ENCODE measurements around the gene RFX1.

RFX1 gene

DNA sequence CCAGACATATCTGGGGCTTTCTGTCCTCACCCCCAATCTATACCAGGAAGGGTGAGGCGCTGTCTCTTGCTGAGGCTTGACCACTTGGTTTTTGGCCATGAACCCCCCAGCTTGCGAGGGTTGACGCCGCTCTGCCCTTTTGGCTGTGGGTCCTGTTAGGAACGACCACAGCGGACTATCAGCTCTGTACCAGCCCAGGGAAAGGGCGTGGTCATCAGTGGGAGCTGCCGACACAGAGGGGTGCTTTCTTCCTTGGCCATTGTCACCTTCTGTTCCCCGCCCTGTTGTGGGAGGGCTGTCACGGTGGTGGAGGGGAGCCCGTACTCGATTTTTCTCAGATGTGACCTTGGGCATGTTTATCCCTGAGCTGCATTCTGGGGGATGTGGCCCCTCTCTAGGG, 48.1 kb downstream of the RFX1 start:
- ChIA-PET CTCF (no interaction called here), POLR2A (no interaction called here)

DNA sequence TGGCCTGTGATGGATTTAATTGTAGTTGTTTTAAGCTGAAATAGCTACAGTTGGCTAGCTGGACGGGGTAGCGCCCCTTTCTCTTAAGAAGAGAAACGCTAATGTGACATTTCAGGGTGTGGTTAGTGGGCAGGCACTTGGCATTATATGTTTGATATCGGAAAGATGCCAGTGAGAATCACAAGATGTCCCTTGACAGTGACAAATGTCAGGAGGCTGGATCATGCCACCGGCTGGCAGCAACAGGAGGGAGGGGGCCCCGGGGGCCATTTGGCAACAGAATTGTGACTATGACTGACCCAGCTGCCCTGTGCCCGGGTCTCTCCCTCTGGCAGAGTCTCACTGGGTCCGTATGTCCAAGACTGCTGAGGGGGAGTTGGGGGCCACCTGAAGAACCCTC, 49.1 kb downstream of the RFX1 start:
- ChIA-PET POLR2A (interaction anchor here (0.6 to 1.3 kb wide), 3 partner anchors 23 to 694 kb away, joined by 3 read pairs; no protein-coding TSS in a partner anchor), CTCF (interaction anchor here (0.6 to 0.7 kb wide), 2 partner anchors 85 to 359 kb away, joined by 4 read pairs; no protein-coding TSS in a partner anchor)
- Histone ChIP-seq H3K4me3 (ENCODE audit: low read depth, low read length) (no peak overlapping the region), H3K4me1 (ENCODE audit: control insufficient read depth, insufficient read depth, low read length) (no peaks in the 10 kb centered on the region), H3K36me3 (ENCODE audit: control insufficient read depth in 2 of 2, insufficient read depth in 1 of 2, low read length in 2 of 2) (peaks cover 10 to 66% of the 10 kb centered on the region in 2 experiments), H3K9me3 (ENCODE audit: control insufficient read depth, insufficient read depth, low read depth, low read length) (no peaks in the 10 kb centered on the region), H3K27ac (ENCODE audit: extremely low read depth, low read depth, low read length) (no peak overlapping the region)
- TF ChIP-seq SCRT2 (tag by site-specific recombination; IDR thresholded peaks at IDR 0.05) (0 out of 2 replicates have a peak, but pooled peaks have one; percentile 11), BCL11A (tag by site-specific recombination; IDR thresholded peaks at IDR 0.05; ENCODE audit: low read depth) (no peak)

More for the DNA sequence above, 48.1 kb downstream of the RFX1 start:
- H3K27ac ChIP-seq (ENCODE audit: extremely low read depth, low read depth, low read length), result no peak overlapping the region
- no peaks in the 10 kb centered on the region for H3K9me3 ChIP-seq (ENCODE audit: control insufficient read depth, insufficient read depth, low read depth, low read length)
- H3K36me3 ChIP-seq (ENCODE audit: control insufficient read depth in 2 of 2, insufficient read depth in 1 of 2, low read length in 2 of 2), result peaks cover 10 to 71% of the 10 kb centered on the region in 2 experiments
- no peak for TF ChIP-seq ZNF501 (tag by site-specific recombination; IDR thresholded peaks at IDR 0.05)
- peak; percentile 18; the same call in 1 of the 2 replicates for TF ChIP-seq SP2 (tag by site-specific recombination; IDR thresholded peaks at IDR 0.05)
- no peaks in the 10 kb centered on the region for H3K4me1 ChIP-seq (ENCODE audit: control insufficient read depth, insufficient read depth, low read length)
- H3K4me3 ChIP-seq (ENCODE audit: low read depth, low read length), result no peak overlapping the region

DNA sequence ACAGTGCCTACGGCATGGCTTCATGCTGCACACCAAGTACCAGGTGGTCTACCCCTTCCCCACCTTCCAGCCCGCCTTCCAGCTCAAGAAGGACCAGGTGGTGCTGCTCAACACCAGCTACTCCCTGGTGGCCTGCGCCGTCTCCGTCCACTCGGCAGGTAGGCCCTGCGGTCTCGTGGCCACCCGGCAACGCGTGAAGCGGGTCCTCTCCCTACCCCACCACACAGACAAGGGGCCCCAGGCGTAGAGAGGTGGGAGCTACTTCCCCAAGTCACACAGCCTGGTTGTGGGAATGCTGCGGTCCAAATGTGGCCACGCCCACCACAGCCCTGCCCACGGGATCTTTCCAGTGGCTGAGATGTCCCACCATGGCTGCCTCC, 49.8 kb downstream of the RFX1 start:
- no peaks in the 10 kb centered on the region for H3K4me1 ChIP-seq (ENCODE audit: control insufficient read depth, insufficient read depth, low read length)
- TF ChIP-seq EGR2 (tag by site-specific recombination; IDR thresholded peaks at IDR 0.05; ENCODE audit: low read depth), result 0 out of 2 replicates have a peak, but pooled peaks have one; percentile 25
- TF ChIP-seq RBAK (tag by site-specific recombination; IDR thresholded peaks at IDR 0.05), result no peak
- TF ChIP-seq ZFHX2 (tag by site-specific recombination; conservative IDR thresholded peaks at IDR 0.05), result peak; percentile 25; the same call in 1 of the 2 replicates
- no peak overlapping the region for H3K27ac ChIP-seq (ENCODE audit: extremely low read depth, low read depth, low read length)
- no peak overlapping the region for H3K4me3 ChIP-seq (ENCODE audit: low read depth, low read length)
- peaks cover 10 to 66% of the 10 kb centered on the region in 2 experiments for H3K36me3 ChIP-seq (ENCODE audit: control insufficient read depth in 2 of 2, insufficient read depth in 1 of 2, low read length in 2 of 2)
- POLR2A ChIA-PET, result interaction anchor here (1.2 to 1.3 kb wide), 2 partner anchors 23 to 25 kb away, joined by 3 read pairs; no protein-coding TSS in a partner anchor
- H3K9me3 ChIP-seq (ENCODE audit: control insufficient read depth, insufficient read depth, low read depth, low read length), result no peaks in the 10 kb centered on the region
- CTCF ChIA-PET, result no interaction called here

DNA sequence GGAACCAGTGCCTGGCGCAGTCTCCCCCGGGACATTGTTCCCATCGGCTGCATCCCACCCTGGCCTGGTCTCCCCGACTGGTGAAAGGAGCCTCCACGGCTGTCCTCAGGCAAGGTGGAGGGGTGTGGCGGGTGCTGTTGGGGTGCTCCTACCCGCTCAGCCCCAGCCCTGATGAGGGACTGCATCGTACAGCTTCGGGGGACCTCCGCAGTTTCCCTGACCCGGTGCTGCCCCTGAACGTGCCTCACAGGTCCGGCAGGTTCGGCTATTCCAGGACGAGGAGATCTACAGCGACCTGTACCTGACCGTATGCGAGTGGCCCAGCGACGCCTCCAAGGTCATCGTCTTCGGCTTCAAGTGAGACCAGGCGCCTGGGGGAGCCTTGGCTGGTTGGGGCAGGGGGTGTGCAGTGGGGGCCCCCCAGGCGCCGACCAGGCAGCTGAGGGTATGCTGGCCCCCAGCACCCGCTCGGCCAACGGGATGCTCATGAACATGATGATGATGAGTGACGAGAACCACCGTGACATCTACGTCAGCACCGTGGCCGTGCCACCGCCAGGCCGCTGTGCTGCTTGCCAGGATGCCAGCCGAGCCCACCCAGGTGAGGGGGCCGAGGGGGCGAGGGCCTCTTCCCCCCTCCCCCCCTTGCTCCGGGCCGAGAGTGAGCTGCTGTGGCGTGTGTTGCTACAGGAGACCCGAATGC, 50.3 kb downstream of the RFX1 start:
- CTCF ChIA-PET, result no interaction called here
- Histone ChIP-seq H3K4me3 (ENCODE audit: low read depth, low read length) (no peak overlapping the region), H3K36me3 (ENCODE audit: control insufficient read depth in 2 of 2, insufficient read depth in 1 of 2, low read length in 2 of 2) (peaks cover 10 to 65% of the 10 kb centered on the region in 2 experiments), H3K9me3 (ENCODE audit: control insufficient read depth, insufficient read depth, low read depth, low read length) (no peaks in the 10 kb centered on the region), H3K4me1 (ENCODE audit: control insufficient read depth, insufficient read depth, low read length) (no peaks in the 10 kb centered on the region), H3K27ac (ENCODE audit: extremely low read depth, low read depth, low read length) (no peak overlapping the region)
- POLR2A ChIA-PET, result interaction anchor here (0.9 to 1.3 kb wide), 2 partner anchors 17 to 22 kb away, joined by 3 to 5 read pairs; partner anchors contain the start of gene PODNL1
- TF ChIP-seq RBAK (tag by site-specific recombination; IDR thresholded peaks at IDR 0.05) (no peak), HOXA7 (CRISPR knock-in tag; IDR thresholded peaks at IDR 0.05; ENCODE audit: borderline replicate concordance) (no peak), ZBTB48 (tag by site-specific recombination; IDR thresholded peaks at IDR 0.05) (no peak), ZNF76 (tag by site-specific recombination; IDR thresholded peaks at IDR 0.05; ENCODE audit: borderline replicate concordance, low read depth) (no peak)
- TF ChIP-seq, protein P1, sequence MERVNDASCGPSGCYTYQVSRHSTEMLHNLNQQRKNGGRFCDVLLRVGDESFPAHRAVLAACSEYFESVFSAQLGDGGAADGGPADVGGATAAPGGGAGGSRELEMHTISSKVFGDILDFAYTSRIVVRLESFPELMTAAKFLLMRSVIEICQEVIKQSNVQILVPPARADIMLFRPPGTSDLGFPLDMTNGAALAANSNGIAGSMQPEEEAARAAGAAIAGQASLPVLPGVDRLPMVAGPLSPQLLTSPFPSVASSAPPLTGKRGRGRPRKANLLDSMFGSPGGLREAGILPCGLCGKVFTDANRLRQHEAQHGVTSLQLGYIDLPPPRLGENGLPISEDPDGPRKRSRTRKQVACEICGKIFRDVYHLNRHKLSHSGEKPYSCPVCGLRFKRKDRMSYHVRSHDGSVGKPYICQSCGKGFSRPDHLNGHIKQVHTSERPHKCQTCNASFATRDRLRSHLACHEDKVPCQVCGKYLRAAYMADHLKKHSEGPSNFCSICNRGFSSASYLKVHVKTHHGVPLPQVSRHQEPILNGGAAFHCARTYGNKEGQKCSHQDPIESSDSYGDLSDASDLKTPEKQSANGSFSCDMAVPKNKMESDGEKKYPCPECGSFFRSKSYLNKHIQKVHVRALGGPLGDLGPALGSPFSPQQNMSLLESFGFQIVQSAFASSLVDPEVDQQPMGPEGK (tag by site-specific recombination; IDR thresholded peaks at IDR 0.05), result peak; percentile 36; the same call in 1 of the 2 replicates
- TF ChIP-seq, protein P2, sequence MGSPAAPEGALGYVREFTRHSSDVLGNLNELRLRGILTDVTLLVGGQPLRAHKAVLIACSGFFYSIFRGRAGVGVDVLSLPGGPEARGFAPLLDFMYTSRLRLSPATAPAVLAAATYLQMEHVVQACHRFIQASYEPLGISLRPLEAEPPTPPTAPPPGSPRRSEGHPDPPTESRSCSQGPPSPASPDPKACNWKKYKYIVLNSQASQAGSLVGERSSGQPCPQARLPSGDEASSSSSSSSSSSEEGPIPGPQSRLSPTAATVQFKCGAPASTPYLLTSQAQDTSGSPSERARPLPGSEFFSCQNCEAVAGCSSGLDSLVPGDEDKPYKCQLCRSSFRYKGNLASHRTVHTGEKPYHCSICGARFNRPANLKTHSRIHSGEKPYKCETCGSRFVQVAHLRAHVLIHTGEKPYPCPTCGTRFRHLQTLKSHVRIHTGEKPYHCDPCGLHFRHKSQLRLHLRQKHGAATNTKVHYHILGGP (tag by site-specific recombination; IDR thresholded peaks at IDR 0.05), result no peak
- TF ChIP-seq, protein P3, sequence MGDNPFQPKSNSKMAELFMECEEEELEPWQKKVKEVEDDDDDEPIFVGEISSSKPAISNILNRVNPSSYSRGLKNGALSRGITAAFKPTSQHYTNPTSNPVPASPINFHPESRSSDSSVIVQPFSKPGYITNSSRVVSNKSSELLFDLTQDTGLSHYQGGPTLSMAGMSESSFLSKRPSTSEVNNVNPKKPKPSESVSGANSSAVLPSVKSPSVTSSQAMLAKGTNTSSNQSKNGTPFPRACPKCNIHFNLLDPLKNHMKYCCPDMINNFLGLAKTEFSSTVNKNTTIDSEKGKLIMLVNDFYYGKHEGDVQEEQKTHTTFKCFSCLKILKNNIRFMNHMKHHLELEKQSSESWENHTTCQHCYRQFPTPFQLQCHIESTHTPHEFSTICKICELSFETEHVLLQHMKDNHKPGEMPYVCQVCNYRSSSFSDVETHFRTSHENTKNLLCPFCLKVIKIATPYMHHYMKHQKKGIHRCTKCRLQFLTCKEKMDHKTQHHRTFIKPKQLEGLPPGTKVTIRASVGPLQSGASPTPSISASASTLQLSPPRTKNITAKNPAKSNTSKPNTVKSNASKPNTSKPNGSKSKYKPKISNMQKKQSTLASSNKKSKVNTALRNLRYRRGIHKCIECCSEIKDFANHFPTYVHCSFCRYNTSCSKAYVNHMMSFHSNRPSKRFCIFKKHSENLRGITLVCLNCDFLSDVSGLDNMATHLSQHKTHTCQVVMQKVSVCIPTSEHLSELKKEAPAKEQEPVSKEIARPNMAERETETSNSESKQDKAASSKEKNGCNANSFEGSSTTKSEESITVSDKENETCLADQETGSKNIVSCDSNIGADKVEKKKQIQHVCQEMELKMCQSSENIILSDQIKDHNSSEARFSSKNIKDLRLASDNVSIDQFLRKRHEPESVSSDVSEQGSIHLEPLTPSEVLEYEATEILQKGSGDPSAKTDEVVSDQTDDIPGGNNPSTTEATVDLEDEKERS (tag by site-specific recombination; IDR thresholded peaks at IDR 0.05), result no peak
- TF ChIP-seq, protein P4, sequence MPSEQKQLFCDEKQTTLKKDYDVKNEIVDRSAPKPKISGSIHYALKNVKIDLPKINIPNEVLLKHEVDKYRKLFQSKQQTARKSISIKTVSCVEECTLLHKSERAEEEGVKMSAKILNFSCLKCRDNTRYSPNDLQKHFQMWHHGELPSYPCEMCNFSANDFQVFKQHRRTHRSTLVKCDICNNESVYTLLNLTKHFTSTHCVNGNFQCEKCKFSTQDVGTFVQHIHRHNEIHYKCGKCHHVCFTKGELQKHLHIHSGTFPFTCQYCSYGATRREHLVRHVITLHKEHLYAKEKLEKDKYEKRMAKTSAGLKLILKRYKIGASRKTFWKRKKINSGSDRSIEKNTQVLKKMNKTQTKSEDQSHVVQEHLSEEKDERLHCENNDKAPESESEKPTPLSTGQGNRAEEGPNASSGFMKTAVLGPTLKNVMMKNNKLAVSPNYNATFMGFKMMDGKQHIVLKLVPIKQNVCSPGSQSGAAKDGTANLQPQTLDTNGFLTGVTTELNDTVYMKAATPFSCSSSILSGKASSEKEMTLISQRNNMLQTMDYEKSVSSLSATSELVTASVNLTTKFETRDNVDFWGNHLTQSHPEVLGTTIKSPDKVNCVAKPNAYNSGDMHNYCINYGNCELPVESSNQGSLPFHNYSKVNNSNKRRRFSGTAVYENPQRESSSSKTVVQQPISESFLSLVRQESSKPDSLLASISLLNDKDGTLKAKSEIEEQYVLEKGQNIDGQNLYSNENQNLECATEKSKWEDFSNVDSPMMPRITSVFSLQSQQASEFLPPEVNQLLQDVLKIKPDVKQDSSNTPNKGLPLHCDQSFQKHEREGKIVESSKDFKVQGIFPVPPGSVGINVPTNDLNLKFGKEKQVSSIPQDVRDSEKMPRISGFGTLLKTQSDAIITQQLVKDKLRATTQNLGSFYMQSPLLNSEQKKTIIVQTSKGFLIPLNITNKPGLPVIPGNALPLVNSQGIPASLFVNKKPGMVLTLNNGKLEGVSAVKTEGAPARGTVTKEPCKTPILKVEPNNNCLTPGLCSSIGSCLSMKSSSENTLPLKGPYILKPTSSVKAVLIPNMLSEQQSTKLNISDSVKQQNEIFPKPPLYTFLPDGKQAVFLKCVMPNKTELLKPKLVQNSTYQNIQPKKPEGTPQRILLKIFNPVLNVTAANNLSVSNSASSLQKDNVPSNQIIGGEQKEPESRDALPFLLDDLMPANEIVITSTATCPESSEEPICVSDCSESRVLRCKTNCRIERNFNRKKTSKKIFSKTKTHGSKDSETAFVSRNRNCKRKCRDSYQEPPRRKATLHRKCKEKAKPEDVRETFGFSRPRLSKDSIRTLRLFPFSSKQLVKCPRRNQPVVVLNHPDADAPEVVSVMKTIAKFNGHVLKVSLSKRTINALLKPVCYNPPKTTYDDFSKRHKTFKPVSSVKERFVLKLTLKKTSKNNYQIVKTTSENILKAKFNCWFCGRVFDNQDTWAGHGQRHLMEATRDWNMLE (tag by site-specific recombination; conservative IDR thresholded peaks at IDR 0.05; ENCODE audit: low read depth), result no peak
